Progenitor cell of endocrine pancreas (in vitro differentiated cells): Measurements from ENCODE around the gene FNDC1. TPM values are rescaled to one million over a fixed set of nuclear protein-coding genes. Genes with fewer than 3 reads are reported as not detected.
A peak's percentile ranks its signal among the peaks of the same experiment; 100 is the strongest.

Source experiments
- DNase-seq: peaks from one replicate; pipeline ENCODE4 v3.0.0; 2021; ENCODE audit warnings: low spot score; ENCODE audit not compliant: unreplicated experiment
- H3K27ac Mint-ChIP-seq: 2 replicates; pipeline ENCODE4 v1.8.0; 2021; ENCODE audit warnings: mild to moderate bottlenecking, moderate library complexity, mixed read lengths
- H3K27me3 Mint-ChIP-seq: 2 replicates; pipeline ENCODE4 v1.8.0; 2021; ENCODE audit warnings: mixed read lengths
- H3K36me3 Mint-ChIP-seq: 2 replicates; pipeline ENCODE4 v1.8.0; 2022; ENCODE audit warnings: mixed read lengths; ENCODE audit not compliant: insufficient read depth
- H3K4me1 Mint-ChIP-seq: 2 replicates; pipeline ENCODE4 v1.8.0; 2021; ENCODE audit warnings: low read depth, mixed read lengths
- H3K4me3 Mint-ChIP-seq: 2 replicates; pipeline ENCODE4 v1.8.0; 2021; ENCODE audit warnings: low read depth, mild to moderate bottlenecking, moderate library complexity, mixed read lengths
- H3K9me3 Mint-ChIP-seq: 2 replicates; pipeline ENCODE4 v1.8.0; 2021; ENCODE audit warnings: low read depth, mixed read lengths
- total RNA-seq: library from RNA; stranded (reverse); gene quantifications from 2 replicates; pipeline ENCODE4 v1.2.1, GENCODE V29; 2021
- TF ChIP-seq, protein P1 (sequence below): fragments of 200-600 bp; sonication (generic); IDR thresholded peaks from one replicate; pipeline ENCODE4 v1.5.0; 2021; ENCODE audit warnings: antibody characterized with exemption, mild to moderate bottlenecking; ENCODE audit not compliant: unreplicated experiment

FNDC1 gene
- total RNA-seq, 1 donor from 2014 or later: 0.07 TPM

DNA sequence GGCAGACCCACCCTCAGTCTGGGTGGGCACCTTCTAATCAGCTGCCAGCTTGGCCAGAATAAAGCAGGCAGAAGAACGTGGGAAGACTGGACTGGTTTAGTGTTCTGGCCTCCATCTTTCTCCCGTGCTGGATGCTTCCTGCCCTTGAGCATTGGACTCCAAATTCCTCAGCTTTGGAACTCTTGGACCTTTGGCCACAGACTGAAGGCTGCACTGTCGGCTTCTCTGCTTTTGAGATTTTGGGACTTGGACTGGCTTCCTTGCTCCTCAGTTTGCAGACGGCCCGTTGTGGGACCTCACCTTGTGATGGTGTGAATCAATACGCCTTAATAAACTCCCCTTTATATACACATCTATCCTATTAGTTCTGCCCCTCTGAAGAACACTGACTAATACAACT, 20.6 kb upstream of the FNDC1 start:
- no peak for DNase-seq
- H3K4me1 Mint-ChIP-seq: no peaks in the 10 kb centered on the region
- no peak overlapping the region for H3K27ac Mint-ChIP-seq
- no peaks in the 10 kb centered on the region for H3K36me3 Mint-ChIP-seq
- H3K9me3 Mint-ChIP-seq: no peaks in the 10 kb centered on the region
- H3K27me3 Mint-ChIP-seq: peaks cover 23% of the 10 kb centered on the region
- no peak overlapping the region for H3K4me3 Mint-ChIP-seq
- TF ChIP-seq, protein P1, sequence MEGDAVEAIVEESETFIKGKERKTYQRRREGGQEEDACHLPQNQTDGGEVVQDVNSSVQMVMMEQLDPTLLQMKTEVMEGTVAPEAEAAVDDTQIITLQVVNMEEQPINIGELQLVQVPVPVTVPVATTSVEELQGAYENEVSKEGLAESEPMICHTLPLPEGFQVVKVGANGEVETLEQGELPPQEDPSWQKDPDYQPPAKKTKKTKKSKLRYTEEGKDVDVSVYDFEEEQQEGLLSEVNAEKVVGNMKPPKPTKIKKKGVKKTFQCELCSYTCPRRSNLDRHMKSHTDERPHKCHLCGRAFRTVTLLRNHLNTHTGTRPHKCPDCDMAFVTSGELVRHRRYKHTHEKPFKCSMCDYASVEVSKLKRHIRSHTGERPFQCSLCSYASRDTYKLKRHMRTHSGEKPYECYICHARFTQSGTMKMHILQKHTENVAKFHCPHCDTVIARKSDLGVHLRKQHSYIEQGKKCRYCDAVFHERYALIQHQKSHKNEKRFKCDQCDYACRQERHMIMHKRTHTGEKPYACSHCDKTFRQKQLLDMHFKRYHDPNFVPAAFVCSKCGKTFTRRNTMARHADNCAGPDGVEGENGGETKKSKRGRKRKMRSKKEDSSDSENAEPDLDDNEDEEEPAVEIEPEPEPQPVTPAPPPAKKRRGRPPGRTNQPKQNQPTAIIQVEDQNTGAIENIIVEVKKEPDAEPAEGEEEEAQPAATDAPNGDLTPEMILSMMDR: no peak

DNA sequence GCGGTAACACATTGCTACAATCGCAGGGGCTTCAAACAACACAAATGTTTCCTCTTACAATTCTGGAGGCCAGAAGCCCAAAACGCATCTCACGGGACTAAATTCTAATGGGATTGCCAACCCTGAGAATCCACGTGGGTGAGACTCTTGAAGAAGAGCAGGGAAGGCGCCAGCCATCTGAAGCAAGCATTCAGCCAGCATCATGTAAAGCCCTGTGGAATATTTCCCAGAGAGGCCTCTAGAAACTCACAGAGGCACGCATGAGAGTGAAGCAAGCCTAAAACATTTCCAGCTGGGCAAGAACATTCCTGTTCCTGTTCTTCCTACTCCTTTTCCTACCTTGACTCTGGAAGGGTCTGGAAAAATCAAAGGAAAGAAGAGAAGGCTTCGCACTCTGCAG, 19.6 kb upstream of the FNDC1 start:
- Mint-ChIP-seq H3K9me3 (no peaks in the 10 kb centered on the region), H3K4me3 (no peak overlapping the region), H3K27me3 (peaks cover 20% of the 10 kb centered on the region), H3K36me3 (no peaks in the 10 kb centered on the region), H3K27ac (no peak overlapping the region), H3K4me1 (no peaks in the 10 kb centered on the region)
- DNase-seq: no peak
- TF ChIP-seq, protein P1: no peak

DNA sequence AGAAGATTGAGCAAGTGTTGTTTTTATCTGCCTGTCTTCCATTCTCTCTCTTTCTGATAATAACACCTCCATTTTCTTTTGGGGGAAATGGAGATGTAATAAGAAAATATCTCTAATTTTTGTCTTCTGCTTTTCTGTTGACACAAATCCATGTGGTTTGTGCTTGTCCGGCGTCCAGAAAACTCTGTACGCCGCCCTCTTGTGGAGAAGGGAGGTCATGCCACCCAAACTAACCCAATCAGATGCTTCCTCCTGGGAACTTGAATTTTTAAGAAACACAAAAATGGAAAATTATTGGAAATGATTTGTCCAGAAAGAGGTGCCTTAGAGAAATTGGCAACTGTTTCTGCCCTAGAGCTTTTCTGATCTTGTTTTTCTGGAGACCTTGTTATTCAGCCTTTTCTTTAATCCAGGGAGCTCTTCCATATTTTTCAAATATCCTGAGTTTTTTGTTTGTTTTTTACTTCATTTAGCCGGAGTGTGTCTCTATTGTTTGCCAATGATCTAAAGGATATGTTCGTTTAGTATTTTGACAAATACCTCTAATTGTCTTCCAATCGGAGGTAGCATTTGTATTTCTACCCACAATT, 17.8 kb upstream of the FNDC1 start:
- Mint-ChIP-seq H3K4me1 (no peaks in the 10 kb centered on the region), H3K4me3 (no peak overlapping the region), H3K27me3 (peaks cover 20% of the 10 kb centered on the region), H3K36me3 (no peaks in the 10 kb centered on the region), H3K27ac (no peak overlapping the region), H3K9me3 (peaks cover 5% of the 10 kb centered on the region)
- DNase-seq: no peak
- TF ChIP-seq, protein P1: peak; percentile 91

DNA sequence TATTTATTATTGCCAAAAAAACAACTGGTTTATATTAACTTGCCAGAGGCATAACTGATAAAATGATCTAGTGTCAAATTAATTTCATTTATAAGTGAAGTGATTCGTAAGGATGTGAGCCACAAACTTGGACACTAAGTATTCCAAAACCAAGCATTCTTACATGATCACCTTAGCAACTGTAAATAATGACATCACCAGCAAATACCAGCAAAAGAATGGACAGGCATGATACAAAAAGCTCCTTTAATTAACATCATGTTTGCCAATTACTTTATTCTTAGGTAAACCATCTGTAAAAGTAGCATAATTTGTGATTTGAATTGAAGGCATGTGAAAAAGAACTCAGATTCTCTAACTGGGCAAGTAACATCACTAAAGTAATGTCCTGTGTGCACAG, 17.2 kb upstream of the FNDC1 start:
- H3K27ac Mint-ChIP-seq: no peak overlapping the region
- H3K4me3 Mint-ChIP-seq: no peak overlapping the region
- H3K27me3 Mint-ChIP-seq: peaks cover 15% of the 10 kb centered on the region
- peaks cover 6% of the 10 kb centered on the region for H3K9me3 Mint-ChIP-seq
- no peak for DNase-seq
- no peaks in the 10 kb centered on the region for H3K36me3 Mint-ChIP-seq
- no peaks in the 10 kb centered on the region for H3K4me1 Mint-ChIP-seq
- TF ChIP-seq, protein P1: no peak

DNA sequence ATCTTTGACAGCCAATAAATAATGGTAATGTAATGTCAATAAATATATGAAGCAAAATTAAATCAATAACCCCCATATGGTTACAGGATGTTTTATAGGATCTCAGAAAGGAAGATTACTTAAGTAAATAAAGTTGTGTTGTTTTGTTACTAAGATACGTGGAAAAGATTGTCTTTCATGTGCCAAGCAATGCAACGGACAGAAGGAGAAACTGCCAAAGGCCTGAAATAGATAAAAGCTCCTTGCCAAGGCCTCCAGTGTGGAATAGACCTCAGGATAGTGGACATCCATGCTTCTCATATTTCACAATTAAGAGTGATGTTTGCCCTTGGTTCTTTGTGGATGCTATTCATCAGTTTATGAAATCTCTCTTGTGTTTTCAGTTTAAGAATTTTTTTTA, 16.4 kb upstream of the FNDC1 start:
- TF ChIP-seq, protein P1: no peak
- no peak for DNase-seq
- no peak overlapping the region for H3K27ac Mint-ChIP-seq
- no peaks in the 10 kb centered on the region for H3K36me3 Mint-ChIP-seq
- peaks cover 9% of the 10 kb centered on the region for H3K9me3 Mint-ChIP-seq
- no peak overlapping the region for H3K4me3 Mint-ChIP-seq
- no peaks in the 10 kb centered on the region for H3K4me1 Mint-ChIP-seq
- peaks cover 19% of the 10 kb centered on the region for H3K27me3 Mint-ChIP-seq
